Astrocyte (in vitro differentiated cells and primary cell): ENCODE results near the gene DCX. TPM values are rescaled to one million over a fixed set of nuclear protein-coding genes. Genes with fewer than 3 reads are reported as not detected.

Experiments used
- DNase-seq: peaks from one replicate; pipeline ENCODE4 v3.0.0-alpha.2; 2010; ENCODE audit warnings: low read depth
- FAIRE-seq: peaks from 2 replicates; lab custom pipeline; 2011; peaks lifted over from hg19 to GRCh38; lab: Jason Lieb, UNC
- H2AFZ ChIP-seq: 2 replicates; pipeline ENCODE4 v1.6.0; 2012; ENCODE audit warnings: low read depth, low read length, inconsistent platforms
- H3K27ac ChIP-seq: 2 replicates; pipeline ENCODE4 v1.5.1; 2011; ENCODE audit warnings: low read depth, low read length, inconsistent platforms
- H3K27me3 ChIP-seq: 2 replicates; pipeline ENCODE4 v1.6.0; 2011; ENCODE audit warnings: low read length, inconsistent platforms; ENCODE audit not compliant: insufficient read depth
- H3K36me3 ChIP-seq: 2 replicates; pipeline ENCODE4 v1.5.1; 2011; ENCODE audit warnings: low read length, inconsistent platforms; ENCODE audit not compliant: insufficient read depth
- H3K4me1 ChIP-seq: 2 replicates; pipeline ENCODE4 v1.5.1; 2011; ENCODE audit warnings: low read length, inconsistent platforms; ENCODE audit not compliant: insufficient read depth
- H3K4me2 ChIP-seq: 2 replicates; pipeline ENCODE4 v1.6.0; 2012; ENCODE audit warnings: low read length, inconsistent platforms
- H3K4me3 ChIP-seq: 2 replicates; pipeline ENCODE4 v1.5.1; 2011; ENCODE audit warnings: low read depth, mild to moderate bottlenecking, low read length, inconsistent platforms; ENCODE audit not compliant: insufficient read depth
- H3K79me2 ChIP-seq: 2 replicates; pipeline ENCODE4 v1.6.0; 2012; ENCODE audit warnings: mild to moderate bottlenecking, low read length, inconsistent platforms; ENCODE audit not compliant: insufficient read depth
- H3K9ac ChIP-seq: 2 replicates; pipeline ENCODE4 v1.6.0; 2012; ENCODE audit warnings: mild to moderate bottlenecking, low read length, inconsistent platforms
- H3K9me3 ChIP-seq: 2 replicates; pipeline ENCODE4 v1.5.1; 2012; ENCODE audit warnings: low read depth, mild to moderate bottlenecking, low read length, inconsistent platforms; ENCODE audit not compliant: insufficient read depth
- H4K20me1 ChIP-seq: 2 replicates; pipeline ENCODE4 v1.6.0; 2012; ENCODE audit warnings: low read length, inconsistent platforms; ENCODE audit not compliant: insufficient read depth
- H3K27ac Mint-ChIP-seq: one replicate; pipeline ENCODE4 v1.8.0; 2021; ENCODE audit warnings: mild to moderate bottlenecking, mixed read lengths; ENCODE audit not compliant: unreplicated experiment
- H3K27me3 Mint-ChIP-seq: one replicate; pipeline ENCODE4 v1.8.0; 2021; ENCODE audit warnings: low read depth, mixed read lengths; ENCODE audit not compliant: unreplicated experiment
- H3K36me3 Mint-ChIP-seq: one replicate; pipeline ENCODE4 v1.8.0; 2021; ENCODE audit warnings: low read depth, mixed read lengths; ENCODE audit not compliant: unreplicated experiment
- H3K4me1 Mint-ChIP-seq: one replicate; pipeline ENCODE4 v1.8.0; 2021; ENCODE audit warnings: low read depth, mixed read lengths; ENCODE audit not compliant: unreplicated experiment
- H3K4me3 Mint-ChIP-seq: one replicate; pipeline ENCODE4 v1.8.0; 2021; ENCODE audit warnings: mild to moderate bottlenecking, moderate library complexity, mixed read lengths; ENCODE audit not compliant: unreplicated experiment
- H3K9me3 Mint-ChIP-seq: one replicate; pipeline ENCODE4 v1.8.0; 2021; ENCODE audit warnings: mild to moderate bottlenecking, mixed read lengths; ENCODE audit not compliant: unreplicated experiment
- CTCF ChIP-seq: IDR thresholded peaks from 2 replicates; pipeline ENCODE4 v1.5.1; 2011; ENCODE audit warnings: low read depth, mild to moderate bottlenecking, inconsistent platforms, low read length, moderate library complexity; ENCODE audit not compliant: insufficient read depth
- EZH2 ChIP-seq: IDR thresholded peaks from 2 replicates; pipeline ENCODE4 v1.6.1; 2012; ENCODE audit warnings: mild to moderate bottlenecking, low read length, inconsistent platforms; ENCODE audit not compliant: insufficient read depth
- total RNA-seq: library from RNA; stranded (reverse); gene quantifications from 2 replicates; pipeline ENCODE4 v1.2.1, GENCODE V29; 2021

DCX gene
- total RNA-seq, 1 donor from 2014 or later, result 2.4 TPM

- no peaks in the 10 kb centered on the region for H3K4me1 ChIP-seq
- no peaks in the 10 kb centered on the region for H3K36me3 ChIP-seq
- DNase-seq (peak; percentile 74), FAIRE-seq (peak; percentile 84)
- no peak overlapping the region for H3K27ac ChIP-seq
- Mint-ChIP-seq H3K4me1 (peaks cover 16% of the 10 kb centered on the region), H3K9me3 (no peaks in the 10 kb centered on the region), H3K27ac (no peak overlapping the region), H3K36me3 (no peaks in the 10 kb centered on the region), H3K4me3 (no peak overlapping the region), H3K27me3 (no peaks in the 10 kb centered on the region)
- no peak for TF ChIP-seq CTCF
- TF ChIP-seq EZH2, result no peak
- no peaks in the 10 kb centered on the region for H3K9me3 ChIP-seq
- no peak overlapping the region for H3K4me2 ChIP-seq
- no peak overlapping the region for H3K9ac ChIP-seq
- no peak overlapping the region for H2AFZ ChIP-seq
- H4K20me1 ChIP-seq, result no peaks in the 10 kb centered on the region
- no peaks in the 10 kb centered on the region for H3K79me2 ChIP-seq
- no peaks in the 10 kb centered on the region for H3K27me3 ChIP-seq
- no peak overlapping the region for H3K4me3 ChIP-seq
These were observed 58.2 kb downstream of the DCX start for GRCh38 chrX:111353793-111354192.

- no peak overlapping the region for H3K4me2 ChIP-seq
- Mint-ChIP-seq H3K4me1 (peaks cover 16% of the 10 kb centered on the region), H3K27me3 (no peaks in the 10 kb centered on the region), H3K27ac (peak overlapping the region; percentile 92), H3K9me3 (no peaks in the 10 kb centered on the region), H3K4me3 (peak overlapping the region; percentile 2), H3K36me3 (no peaks in the 10 kb centered on the region)
- no peak overlapping the region for H2AFZ ChIP-seq
- H3K27me3 ChIP-seq, result no peaks in the 10 kb centered on the region
- no peaks in the 10 kb centered on the region for H3K36me3 ChIP-seq
- H3K27ac ChIP-seq, result no peak overlapping the region
- H3K9me3 ChIP-seq, result no peaks in the 10 kb centered on the region
- no peak overlapping the region for H3K4me3 ChIP-seq
- TF ChIP-seq EZH2 (no peak), CTCF (no peak)
- no peaks in the 10 kb centered on the region for H3K4me1 ChIP-seq
- no peaks in the 10 kb centered on the region for H3K79me2 ChIP-seq
- FAIRE-seq (peak; percentile 79), DNase-seq (peak; percentile 88)
- H3K9ac ChIP-seq, result no peak overlapping the region
- no peaks in the 10 kb centered on the region for H4K20me1 ChIP-seq
These were observed 59.6 kb downstream of the DCX start for GRCh38 chrX:111352424-111352823.

GRCh38 chrX:111349934-111350333 is 62.1 kb downstream of the DCX start:
- no peak overlapping the region for H3K4me3 Mint-ChIP-seq
- no peaks in the 10 kb centered on the region for H3K9me3 Mint-ChIP-seq
- H3K4me2 ChIP-seq, result no peak overlapping the region
- no peak for FAIRE-seq
- DNase-seq, result no peak
- H3K9ac ChIP-seq, result no peak overlapping the region
- H3K36me3 ChIP-seq, result no peaks in the 10 kb centered on the region
- no peaks in the 10 kb centered on the region for H3K36me3 Mint-ChIP-seq
- no peak overlapping the region for H2AFZ ChIP-seq
- H3K27me3 ChIP-seq, result no peaks in the 10 kb centered on the region
- no peaks in the 10 kb centered on the region for H3K4me1 ChIP-seq
- H3K27ac ChIP-seq, result no peak overlapping the region
- no peak overlapping the region for H3K4me3 ChIP-seq
- no peak overlapping the region for H3K27ac Mint-ChIP-seq
- H3K79me2 ChIP-seq, result no peaks in the 10 kb centered on the region
- no peaks in the 10 kb centered on the region for H4K20me1 ChIP-seq
- TF ChIP-seq EZH2 (no peak), CTCF (no peak)
- peaks cover 13% of the 10 kb centered on the region for H3K4me1 Mint-ChIP-seq
- H3K9me3 ChIP-seq, result no peaks in the 10 kb centered on the region
- no peaks in the 10 kb centered on the region for H3K27me3 Mint-ChIP-seq
